ENCODE data around the gene SH3RF1.

GRCh38 chr4:169096221-169096620 lies 174.5 kb downstream of the SH3RF1 start:
- TF ChIP-seq REST (IDR thresholded peaks at IDR 0.05; ENCODE audit: insufficient read depth in 1 of 2, low read depth in 2 of 2, low read length in 1 of 2): no peak
- TF ChIP-seq POLR2AphosphoS5 (IDR thresholded peaks at IDR 0.05; ENCODE audit: low read depth, low read length): no peak
- no peak for TF ChIP-seq CTCF (IDR thresholded peaks at IDR 0.05)
- no peak for TF ChIP-seq SIN3A (IDR thresholded peaks at IDR 0.05; ENCODE audit: borderline replicate concordance, insufficient read depth, low read depth, low read length)
